ENCODE data around the gene ZNF268.

ZNF268 gene

GRCh38 chr12:133217219-133217618 lies 35.9 kb downstream of the ZNF268 start:
- Histone ChIP-seq H3K36me3 (ENCODE audit: control insufficient read depth in 1 of 2, insufficient read depth in 2 of 2, low read length in 2 of 2) (no peaks in the 10 kb centered on the region), H3K27me3 (ENCODE audit: insufficient read depth, low read length) (no peaks in the 10 kb centered on the region), H2AFZ (ENCODE audit: insufficient read depth, low read length, poor library complexity) (no peak overlapping the region), H2BK12ac (ENCODE audit: low read length) (no peak overlapping the region), H2BK5ac (ENCODE audit: low read depth, low read length, poor library complexity) (no peak overlapping the region), H3K4me1 (ENCODE audit: control insufficient read depth in 1 of 2, insufficient read depth in 2 of 2, low read length in 2 of 2) (no peaks in the 10 kb centered on the region), H3K4me2 (ENCODE audit: low read length) (no peak overlapping the region), H2AK5ac (ENCODE audit: low read length) (no peak overlapping the region), H3K79me2 (ENCODE audit: control insufficient read depth, insufficient read depth, low read length, poor library complexity) (no peaks in the 10 kb centered on the region), H3K4ac (ENCODE audit: low read depth, low read length) (no peak overlapping the region), H3K27ac (ENCODE audit: low read depth, low read length) (no peak overlapping the region), H3K9ac (ENCODE audit: low read length) (no peak overlapping the region), H2BK120ac (ENCODE audit: insufficient read depth, low read length, poor library complexity) (no peak overlapping the region), H4K12ac (ENCODE audit: low read depth, low read length) (no peak overlapping the region), H3K79me1 (ENCODE audit: low read length) (no peaks in the 10 kb centered on the region), H3K14ac (ENCODE audit: low read length) (no peak overlapping the region), H3K23ac (ENCODE audit: low read length) (no peak overlapping the region), H4K8ac (ENCODE audit: low read depth, low read length) (no peak overlapping the region), H3K18ac (ENCODE audit: low read length) (no peak overlapping the region), H3K9me3 (ENCODE audit: insufficient read depth, low read depth, low read length) (peaks cover 70% of the 10 kb centered on the region), H4K91ac (ENCODE audit: low read depth, low read length) (no peak overlapping the region), H3K4me3 (ENCODE audit: low read depth, low read length) (no peak overlapping the region)
- WGBS (ENCODE audit: extremely low coverage, insufficient coverage, insufficient read length), result no CpG with 5 or more reads among the region's 3 CpGs
- no peak for DNase-seq

GRCh38 chr12:133220521-133220920 lies 39.2 kb downstream of the ZNF268 start:
- no peak overlapping the region for H3K14ac ChIP-seq (ENCODE audit: low read length)
- H3K18ac ChIP-seq (ENCODE audit: low read length), result no peak overlapping the region
- no peak overlapping the region for H2BK12ac ChIP-seq (ENCODE audit: low read length)
- H3K79me2 ChIP-seq (ENCODE audit: control insufficient read depth, insufficient read depth, low read length, poor library complexity), result no peaks in the 10 kb centered on the region
- H3K27ac ChIP-seq (ENCODE audit: low read depth, low read length), result no peak overlapping the region
- H2AK5ac ChIP-seq (ENCODE audit: low read length), result no peak overlapping the region
- no peak overlapping the region for H3K9ac ChIP-seq (ENCODE audit: low read length)
- no peaks in the 10 kb centered on the region for H3K4me1 ChIP-seq (ENCODE audit: control insufficient read depth in 1 of 2, insufficient read depth in 2 of 2, low read length in 2 of 2)
- H3K4ac ChIP-seq (ENCODE audit: low read depth, low read length), result no peak overlapping the region
- H4K12ac ChIP-seq (ENCODE audit: low read depth, low read length), result no peak overlapping the region
- H3K9me3 ChIP-seq (ENCODE audit: insufficient read depth, low read depth, low read length), result peaks cover 66% of the 10 kb centered on the region
- no peak overlapping the region for H2BK120ac ChIP-seq (ENCODE audit: insufficient read depth, low read length, poor library complexity)
- no peak overlapping the region for H3K4me3 ChIP-seq (ENCODE audit: low read depth, low read length)
- no peak overlapping the region for H3K23ac ChIP-seq (ENCODE audit: low read length)
- no CpG with 5 or more reads among the region's 6 CpGs for WGBS (ENCODE audit: extremely low coverage, insufficient coverage, insufficient read length)
- H2BK5ac ChIP-seq (ENCODE audit: low read depth, low read length, poor library complexity), result no peak overlapping the region
- no peak for DNase-seq
- H2AFZ ChIP-seq (ENCODE audit: insufficient read depth, low read length, poor library complexity), result no peak overlapping the region
- H4K91ac ChIP-seq (ENCODE audit: low read depth, low read length), result no peak overlapping the region
- H4K8ac ChIP-seq (ENCODE audit: low read depth, low read length), result no peak overlapping the region
- H3K4me2 ChIP-seq (ENCODE audit: low read length), result no peak overlapping the region
- no peaks in the 10 kb centered on the region for H3K27me3 ChIP-seq (ENCODE audit: insufficient read depth, low read length)
- no peaks in the 10 kb centered on the region for H3K36me3 ChIP-seq (ENCODE audit: control insufficient read depth in 1 of 2, insufficient read depth in 2 of 2, low read length in 2 of 2)
- H3K79me1 ChIP-seq (ENCODE audit: low read length), result no peaks in the 10 kb centered on the region

DNA sequence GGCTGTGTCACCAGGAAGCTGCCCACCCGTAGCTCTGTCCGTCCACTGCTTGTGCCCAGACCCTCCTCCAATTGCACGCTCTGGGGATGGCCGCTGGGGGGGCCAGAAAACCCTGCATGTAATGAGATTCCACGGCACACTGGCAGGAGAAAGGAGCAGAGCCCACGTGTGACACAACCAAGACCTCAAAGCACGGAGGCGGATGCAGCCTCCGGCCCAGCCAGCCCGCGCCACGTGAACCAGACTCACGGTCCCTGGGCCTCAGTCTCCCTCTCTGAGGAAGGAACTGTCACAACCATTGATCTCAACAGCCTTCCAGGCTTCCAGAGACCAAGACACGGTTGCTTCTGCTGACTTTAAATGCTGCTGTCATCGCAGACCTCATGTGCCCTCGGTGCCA lies 39.9 kb downstream of the ZNF268 start:
- Histone ChIP-seq H2AFZ (ENCODE audit: insufficient read depth, low read length, poor library complexity) (no peak overlapping the region), H3K4me1 (ENCODE audit: control insufficient read depth in 1 of 2, insufficient read depth in 2 of 2, low read length in 2 of 2) (no peaks in the 10 kb centered on the region), H3K18ac (ENCODE audit: low read length) (no peak overlapping the region), H2BK120ac (ENCODE audit: insufficient read depth, low read length, poor library complexity) (no peak overlapping the region), H3K23ac (ENCODE audit: low read length) (no peak overlapping the region), H3K4me2 (ENCODE audit: low read length) (no peak overlapping the region), H3K14ac (ENCODE audit: low read length) (no peak overlapping the region), H3K36me3 (ENCODE audit: control insufficient read depth in 1 of 2, insufficient read depth in 2 of 2, low read length in 2 of 2) (no peaks in the 10 kb centered on the region), H3K27ac (ENCODE audit: low read depth, low read length) (no peak overlapping the region), H4K91ac (ENCODE audit: low read depth, low read length) (no peak overlapping the region), H3K4ac (ENCODE audit: low read depth, low read length) (no peak overlapping the region), H2AK5ac (ENCODE audit: low read length) (no peak overlapping the region), H2BK5ac (ENCODE audit: low read depth, low read length, poor library complexity) (no peak overlapping the region), H3K79me2 (ENCODE audit: control insufficient read depth, insufficient read depth, low read length, poor library complexity) (no peaks in the 10 kb centered on the region), H4K8ac (ENCODE audit: low read depth, low read length) (no peak overlapping the region), H2BK12ac (ENCODE audit: low read length) (no peak overlapping the region), H4K12ac (ENCODE audit: low read depth, low read length) (no peak overlapping the region), H3K4me3 (ENCODE audit: low read depth, low read length) (no peak overlapping the region), H3K27me3 (ENCODE audit: insufficient read depth, low read length) (no peaks in the 10 kb centered on the region), H3K79me1 (ENCODE audit: low read length) (no peaks in the 10 kb centered on the region), H3K9me3 (ENCODE audit: insufficient read depth, low read depth, low read length) (peaks cover 68% of the 10 kb centered on the region), H3K9ac (ENCODE audit: low read length) (no peak overlapping the region)
- DNase-seq, result no peak
- WGBS (ENCODE audit: extremely low coverage, insufficient coverage, insufficient read length), result no CpG with 5 or more reads among the region's 16 CpGs

- Histone ChIP-seq H3K23ac (ENCODE audit: low read length) (no peak overlapping the region), H3K79me1 (ENCODE audit: low read length) (no peaks in the 10 kb centered on the region), H3K4me3 (ENCODE audit: low read depth, low read length) (no peak overlapping the region), H2BK12ac (ENCODE audit: low read length) (no peak overlapping the region), H3K36me3 (ENCODE audit: control insufficient read depth in 1 of 2, insufficient read depth in 2 of 2, low read length in 2 of 2) (no peaks in the 10 kb centered on the region), H3K27me3 (ENCODE audit: insufficient read depth, low read length) (no peaks in the 10 kb centered on the region), H3K9ac (ENCODE audit: low read length) (no peak overlapping the region), H3K18ac (ENCODE audit: low read length) (no peak overlapping the region), H2BK5ac (ENCODE audit: low read depth, low read length, poor library complexity) (no peak overlapping the region), H3K14ac (ENCODE audit: low read length) (no peak overlapping the region), H2AFZ (ENCODE audit: insufficient read depth, low read length, poor library complexity) (no peak overlapping the region), H3K9me3 (ENCODE audit: insufficient read depth, low read depth, low read length) (peaks cover 68% of the 10 kb centered on the region), H3K4me2 (ENCODE audit: low read length) (no peak overlapping the region), H3K4me1 (ENCODE audit: control insufficient read depth in 1 of 2, insufficient read depth in 2 of 2, low read length in 2 of 2) (no peaks in the 10 kb centered on the region), H4K91ac (ENCODE audit: low read depth, low read length) (no peak overlapping the region), H4K12ac (ENCODE audit: low read depth, low read length) (no peak overlapping the region), H3K79me2 (ENCODE audit: control insufficient read depth, insufficient read depth, low read length, poor library complexity) (no peaks in the 10 kb centered on the region), H3K27ac (ENCODE audit: low read depth, low read length) (no peak overlapping the region), H2BK120ac (ENCODE audit: insufficient read depth, low read length, poor library complexity) (no peak overlapping the region), H4K8ac (ENCODE audit: low read depth, low read length) (no peak overlapping the region), H2AK5ac (ENCODE audit: low read length) (no peak overlapping the region), H3K4ac (ENCODE audit: low read depth, low read length) (no peak overlapping the region)
- no peak for DNase-seq
- no CpG with 5 or more reads among the region's 10 CpGs for WGBS (ENCODE audit: extremely low coverage, insufficient coverage, insufficient read length)
These were observed 40.9 kb downstream of the ZNF268 start for GRCh38 chr12:133222211-133222610.
